HG02759 (cell line): ENCODE measurements around the gene ANKK1.

Experiments
- ATAC-seq: cut with Tn5 transposase; IDR thresholded peaks from one replicate; pipeline ENCODE4 v1.9.1; 2021; ENCODE audit warnings: mild to moderate bottlenecking, moderate library complexity; ENCODE audit not compliant: unreplicated experiment

ANKK1 gene

DNA sequence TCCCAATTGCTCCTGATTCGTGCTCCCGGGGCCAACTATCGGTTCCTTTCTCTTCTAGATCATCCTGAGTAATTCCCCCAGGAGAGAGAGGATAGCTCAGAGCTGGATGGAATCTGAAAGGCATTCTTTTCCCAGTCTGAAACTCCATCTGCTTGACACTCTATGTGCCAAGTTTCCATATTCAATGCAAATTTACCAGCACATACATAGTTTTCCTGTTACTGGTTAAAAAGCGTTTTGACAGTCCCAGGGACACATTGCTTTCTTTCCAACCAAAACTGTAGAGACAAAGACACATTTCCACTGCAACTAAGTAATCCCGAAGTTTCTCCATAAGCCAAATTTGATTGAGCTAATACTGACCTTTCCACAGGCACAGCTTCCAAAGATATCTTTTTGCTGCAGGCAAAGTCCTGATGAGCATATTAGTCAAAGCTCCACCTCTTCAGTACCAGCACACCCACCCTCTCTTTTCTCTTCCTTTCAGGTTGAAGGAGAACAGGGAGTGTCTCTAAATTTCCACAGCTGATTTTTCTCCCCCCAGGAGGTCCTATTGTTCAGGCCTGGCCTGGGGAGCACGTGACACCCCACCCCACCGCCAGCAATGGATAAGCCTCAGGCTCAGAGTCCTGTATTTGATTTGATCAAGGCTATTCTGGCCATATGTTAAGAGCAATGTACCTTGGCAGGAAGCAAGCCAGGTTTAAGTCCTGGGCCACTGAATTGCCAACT is 9.7 kb upstream of the ANKK1 start:
- no peak for ATAC-seq

DNA sequence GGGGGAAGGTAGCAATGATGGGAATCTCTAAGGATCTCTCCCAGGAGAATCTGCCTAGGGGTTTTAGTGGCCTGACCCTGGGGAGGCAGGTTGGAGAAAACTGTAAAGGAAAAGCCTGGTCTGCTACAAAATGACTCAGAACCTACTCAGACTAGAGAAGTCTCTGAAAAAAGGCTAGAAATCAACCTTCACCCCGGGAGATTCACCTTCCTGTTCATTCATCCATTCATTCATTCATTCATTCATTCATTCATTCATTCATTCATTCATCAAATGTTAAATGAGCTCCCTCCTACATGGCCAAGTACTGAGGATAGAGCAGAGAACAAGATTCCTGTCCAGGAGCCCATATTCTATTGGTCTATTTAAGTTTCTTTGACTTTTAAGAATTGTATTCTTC is 8.9 kb upstream of the ANKK1 start:
- no peak for ATAC-seq

DNA sequence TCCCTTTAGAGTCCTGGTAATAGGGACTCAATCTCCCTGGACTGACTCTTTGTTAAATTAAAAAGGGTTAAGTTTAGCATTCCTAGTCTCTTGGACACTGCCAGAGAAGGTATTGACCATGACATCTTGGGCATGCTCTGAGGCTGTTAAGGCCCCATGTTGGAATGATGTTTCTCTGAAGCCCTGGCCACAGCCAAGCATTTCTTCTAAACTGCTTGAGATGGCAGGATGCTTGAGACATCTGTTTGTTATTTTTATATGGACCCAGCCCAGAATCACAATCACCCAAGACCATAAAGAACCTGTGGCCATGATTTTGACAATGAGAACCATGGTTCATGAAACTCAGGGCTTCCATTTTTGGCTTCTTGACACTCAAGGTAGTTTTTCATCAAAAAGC is 5.5 kb upstream of the ANKK1 start:
- no peak for ATAC-seq

DNA sequence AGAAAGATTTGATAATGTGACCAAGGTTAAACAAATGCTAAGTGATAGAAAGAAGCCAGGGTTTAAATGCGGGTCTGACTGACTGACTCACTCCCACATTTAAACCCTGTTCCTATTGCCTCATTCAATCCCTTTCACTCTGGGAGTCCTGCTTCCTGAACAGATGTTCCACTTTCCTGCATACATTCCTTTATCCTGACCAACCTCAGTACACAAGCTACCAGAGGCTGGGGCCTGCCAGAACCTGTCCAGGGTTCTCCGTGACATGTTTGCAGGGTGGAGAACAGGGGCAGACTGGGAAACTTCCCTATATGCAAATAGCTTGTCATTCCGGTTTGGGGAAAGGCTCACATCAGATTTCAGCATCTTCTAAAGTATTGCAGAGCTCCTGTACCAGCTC is 3.0 kb upstream of the ANKK1 start:
- ATAC-seq: no peak

DNA sequence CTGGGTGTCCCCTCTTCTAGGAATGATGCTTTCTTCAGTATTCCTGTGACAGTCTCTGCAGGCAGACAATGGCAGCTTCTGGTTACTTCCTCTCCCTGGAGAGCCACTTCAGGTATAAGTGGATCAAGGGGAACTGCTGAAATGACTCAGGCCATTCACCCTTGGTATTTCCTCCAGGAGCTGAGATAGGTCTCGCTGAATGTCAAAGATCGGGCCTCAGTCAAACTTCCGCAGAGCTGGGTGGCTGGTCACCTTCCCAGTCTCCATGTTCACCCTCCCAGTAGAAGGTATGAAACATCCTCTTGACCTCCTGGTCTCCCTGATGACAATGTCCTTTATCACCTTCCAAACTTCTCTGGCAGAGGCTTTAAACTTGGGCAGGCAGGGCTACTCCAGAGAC is 1.8 kb upstream of the ANKK1 start:
- ATAC-seq: no peak

DNA sequence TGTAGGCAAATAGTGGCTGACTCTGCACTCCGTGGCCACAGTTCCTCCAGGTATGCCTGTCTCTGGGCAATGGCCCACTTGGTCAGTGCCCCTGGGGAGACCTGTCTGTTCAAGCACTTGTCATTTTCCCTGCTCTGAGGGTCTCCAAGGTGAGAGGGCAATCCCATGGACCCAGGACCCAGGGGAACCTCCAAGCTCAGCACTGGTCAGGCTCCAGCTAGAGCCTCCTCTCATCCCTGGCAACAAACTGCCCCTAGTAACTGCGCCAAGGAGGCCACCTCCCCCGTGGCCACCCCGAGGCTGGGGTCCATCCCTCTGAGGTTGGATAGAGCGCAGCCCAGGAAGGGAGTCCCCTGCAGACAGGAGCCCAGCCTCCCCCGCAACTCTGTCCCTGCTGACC is 713 bp upstream of the ANKK1 start:
- no peak for ATAC-seq

DNA sequence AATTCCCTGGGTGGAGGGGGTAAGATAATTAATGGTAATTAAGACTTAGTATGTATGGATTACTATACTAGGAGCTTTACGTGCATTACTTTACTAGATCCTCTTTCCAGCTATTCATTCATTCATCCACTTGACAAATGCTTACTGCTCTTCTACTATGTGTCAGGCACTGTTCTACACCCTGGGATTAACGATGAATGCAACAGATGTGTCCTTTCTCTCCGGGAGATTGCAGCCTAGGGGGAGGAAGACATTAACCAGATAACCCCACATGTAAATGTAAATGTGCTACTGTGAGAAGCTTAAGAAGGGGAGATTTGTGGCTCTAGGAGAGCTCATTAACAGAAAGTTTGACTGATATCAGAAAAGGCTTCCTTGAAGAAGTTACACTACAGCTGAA is 1.7 kb downstream of the ANKK1 start:
- ATAC-seq: no peak

DNA sequence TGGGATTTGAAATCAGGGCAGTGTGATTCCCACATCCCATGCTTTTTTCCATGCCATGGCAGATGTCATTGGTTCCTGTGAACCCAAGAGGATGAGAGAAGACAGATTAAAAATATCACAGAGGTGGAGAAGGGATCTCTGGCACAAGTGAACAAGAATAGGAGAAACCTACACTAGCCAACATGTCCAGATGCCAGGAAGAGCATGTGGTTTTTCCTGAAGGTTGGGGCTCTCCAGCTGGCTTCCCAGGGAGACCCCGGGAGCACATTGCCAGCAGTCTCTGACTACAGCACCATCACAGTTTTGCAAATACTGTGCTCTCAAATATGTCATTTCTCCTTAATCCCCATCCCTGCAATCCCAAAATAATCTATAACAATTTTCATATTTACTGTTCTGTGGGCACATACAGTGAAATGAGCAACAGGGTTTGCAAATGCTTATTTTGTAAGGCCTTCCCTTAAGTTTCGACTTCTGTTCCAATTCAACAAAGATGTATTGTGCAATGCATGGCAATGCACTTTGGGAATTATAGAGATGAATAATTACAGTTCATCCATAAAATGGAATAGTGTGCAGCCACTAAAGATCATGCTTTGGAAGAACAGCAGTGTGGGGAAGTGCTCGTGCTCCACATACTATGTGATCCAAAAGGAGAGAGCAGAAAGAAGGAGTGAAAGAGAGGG is 4.8 kb downstream of the ANKK1 start:
- ATAC-seq: no peak

DNA sequence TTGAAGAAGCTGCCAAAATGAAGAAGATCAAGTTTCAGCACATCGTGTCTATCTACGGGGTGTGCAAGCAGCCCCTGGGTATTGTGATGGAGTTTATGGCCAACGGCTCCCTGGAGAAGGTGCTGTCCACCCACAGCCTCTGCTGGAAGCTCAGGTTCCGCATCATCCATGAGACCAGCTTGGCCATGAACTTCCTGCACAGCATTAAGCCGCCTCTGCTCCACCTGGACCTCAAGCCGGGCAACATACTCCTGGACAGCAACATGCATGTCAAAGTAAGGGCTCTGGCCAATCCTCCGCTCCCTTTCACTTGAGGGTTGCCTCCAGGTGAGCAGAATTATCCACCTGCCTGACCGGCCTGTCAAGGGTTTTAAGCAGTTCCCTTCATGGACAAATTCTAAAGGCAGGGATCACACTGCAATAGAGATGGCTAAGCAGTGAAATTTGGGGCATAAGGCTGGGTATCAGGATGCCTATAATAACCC is 6.0 kb downstream of the ANKK1 start:
- no peak for ATAC-seq

DNA sequence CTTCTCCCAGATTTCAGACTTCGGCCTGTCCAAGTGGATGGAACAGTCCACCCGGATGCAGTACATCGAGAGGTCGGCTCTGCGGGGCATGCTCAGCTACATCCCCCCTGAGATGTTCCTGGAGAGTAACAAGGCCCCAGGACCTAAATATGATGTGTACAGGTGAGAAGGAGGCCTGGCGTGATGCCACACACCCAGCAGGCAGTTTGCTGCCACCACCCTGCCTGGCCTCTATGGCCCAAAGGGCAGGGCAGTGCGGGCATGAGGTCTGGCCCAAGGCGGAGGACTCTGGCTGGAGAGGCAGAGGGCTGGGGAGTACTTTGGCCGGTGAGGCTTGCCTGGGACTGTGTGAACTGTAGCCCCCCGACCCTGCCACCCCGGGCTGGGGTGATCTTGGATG is 7.3 kb downstream of the ANKK1 start:
- no peak for ATAC-seq

DNA sequence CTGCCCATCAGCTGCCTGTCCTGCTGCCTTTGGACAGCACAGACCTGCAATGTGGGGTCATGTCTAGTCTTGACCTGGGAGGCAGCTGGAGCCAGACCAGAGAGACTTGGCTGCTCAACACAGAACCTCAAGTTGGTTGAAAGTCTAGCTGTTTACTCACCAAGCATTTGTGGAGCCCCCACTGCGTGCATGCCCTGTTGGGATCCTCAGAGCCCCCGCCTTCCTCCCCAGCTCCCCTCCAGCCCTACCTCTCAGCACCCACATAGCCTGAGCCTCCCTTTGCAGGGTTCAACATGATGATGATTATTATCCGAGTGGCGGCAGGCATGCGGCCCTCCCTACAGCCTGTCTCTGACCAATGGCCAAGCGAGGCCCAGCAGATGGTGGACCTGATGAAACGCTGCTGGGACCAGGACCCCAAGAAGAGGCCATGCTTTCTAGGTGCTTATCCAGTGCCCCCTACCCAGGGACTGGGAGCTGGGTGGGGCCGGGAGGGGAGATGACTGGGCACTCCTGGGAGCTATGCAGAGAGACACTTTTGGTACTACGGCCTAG is 8.3 kb downstream of the ANKK1 start:
- ATAC-seq: no peak

DNA sequence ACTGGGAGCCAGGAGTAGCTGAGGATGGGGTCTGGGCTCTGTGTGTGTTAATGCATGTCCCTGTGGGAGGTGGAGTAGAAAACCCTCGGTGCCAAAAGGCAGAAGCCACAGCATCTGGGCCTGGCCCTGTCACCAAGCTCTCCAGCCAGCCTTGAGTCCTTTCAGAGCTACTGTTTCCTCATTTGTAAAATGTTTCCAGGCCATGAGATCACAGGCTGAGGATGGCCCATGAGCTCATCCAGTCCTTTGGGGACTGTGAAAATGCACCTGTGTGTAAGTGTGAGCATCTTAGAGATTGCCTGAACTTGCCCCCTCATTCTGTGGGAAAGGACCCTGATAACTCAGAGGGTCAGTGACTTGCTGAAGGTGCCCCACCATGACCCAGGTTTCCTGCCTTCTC is 9.1 kb downstream of the ANKK1 start:
- ATAC-seq: no peak

DNA sequence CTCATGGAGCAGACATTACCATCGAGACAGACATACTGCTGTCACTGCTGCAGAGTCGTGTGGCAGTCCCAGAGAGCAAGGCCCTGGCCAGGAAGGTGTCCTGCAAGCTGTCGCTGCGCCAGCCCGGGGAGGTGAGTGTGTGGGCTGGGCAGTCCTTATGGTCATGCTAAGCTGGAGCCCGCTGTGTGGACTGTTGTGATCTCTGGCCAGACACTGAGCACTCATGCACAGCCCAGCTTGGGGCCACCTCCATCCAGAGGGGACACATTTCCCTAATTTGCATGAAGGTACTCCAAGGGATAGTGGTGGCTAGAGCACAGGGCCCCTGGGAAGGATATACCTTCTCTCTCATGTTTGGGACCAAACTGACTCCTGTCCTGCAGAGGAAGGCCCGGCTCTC is 9.6 kb downstream of the ANKK1 start:
- no peak for ATAC-seq

DNA sequence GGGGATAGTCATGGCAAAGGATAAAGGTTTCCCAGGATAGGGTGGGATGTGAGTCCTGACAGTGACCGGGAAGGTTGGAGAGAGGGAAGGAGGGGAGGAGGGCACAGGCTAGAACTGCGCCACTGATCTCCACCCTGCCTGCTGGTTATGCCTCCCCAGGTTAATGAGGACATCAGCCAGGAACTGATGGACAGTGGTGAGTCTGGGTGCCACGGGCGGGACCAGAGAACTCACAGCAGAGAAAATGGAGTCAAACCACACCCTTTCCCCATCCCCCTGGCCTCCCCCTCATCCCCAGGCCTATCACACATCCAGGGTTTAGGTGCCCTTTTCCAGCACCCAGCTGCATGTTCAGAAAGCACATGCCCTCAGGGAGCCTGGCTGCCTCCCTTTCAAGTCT is 10.2 kb downstream of the ANKK1 start:
- no peak for ATAC-seq

DNA sequence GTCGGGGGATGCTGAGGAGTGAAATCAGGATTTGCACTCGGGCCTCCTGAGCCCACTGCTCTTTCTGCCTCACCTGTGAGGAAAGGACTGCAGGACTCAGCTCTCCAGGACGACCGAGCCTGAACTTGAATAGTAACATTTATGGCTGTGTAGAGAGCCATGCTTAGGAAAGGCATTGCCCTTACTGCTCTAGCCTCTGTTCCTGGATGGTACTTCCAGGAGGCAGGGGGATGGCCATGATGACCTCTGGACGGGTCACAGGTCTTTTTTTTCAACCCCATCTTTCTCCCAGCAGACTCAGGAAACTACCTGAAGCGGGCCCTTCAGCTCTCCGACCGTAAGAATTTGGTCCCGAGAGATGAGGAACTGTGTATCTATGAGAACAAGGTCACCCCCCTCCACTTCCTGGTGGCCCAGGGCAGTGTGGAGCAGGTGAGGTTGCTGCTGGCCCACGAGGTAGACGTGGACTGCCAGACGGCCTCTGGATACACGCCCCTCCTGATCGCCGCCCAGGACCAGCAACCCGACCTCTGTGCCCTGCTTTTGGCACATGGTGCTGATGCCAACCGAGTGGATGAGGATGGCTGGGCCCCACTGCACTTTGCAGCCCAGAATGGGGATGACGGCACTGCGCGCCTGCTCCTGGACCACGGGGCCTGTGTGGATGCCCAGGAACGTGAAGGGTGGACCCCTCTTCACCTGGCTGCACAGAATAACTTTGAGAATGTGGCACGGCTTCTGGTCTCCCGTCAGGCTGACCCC is 11.3 kb downstream of the ANKK1 start:
- no peak for ATAC-seq

DNA sequence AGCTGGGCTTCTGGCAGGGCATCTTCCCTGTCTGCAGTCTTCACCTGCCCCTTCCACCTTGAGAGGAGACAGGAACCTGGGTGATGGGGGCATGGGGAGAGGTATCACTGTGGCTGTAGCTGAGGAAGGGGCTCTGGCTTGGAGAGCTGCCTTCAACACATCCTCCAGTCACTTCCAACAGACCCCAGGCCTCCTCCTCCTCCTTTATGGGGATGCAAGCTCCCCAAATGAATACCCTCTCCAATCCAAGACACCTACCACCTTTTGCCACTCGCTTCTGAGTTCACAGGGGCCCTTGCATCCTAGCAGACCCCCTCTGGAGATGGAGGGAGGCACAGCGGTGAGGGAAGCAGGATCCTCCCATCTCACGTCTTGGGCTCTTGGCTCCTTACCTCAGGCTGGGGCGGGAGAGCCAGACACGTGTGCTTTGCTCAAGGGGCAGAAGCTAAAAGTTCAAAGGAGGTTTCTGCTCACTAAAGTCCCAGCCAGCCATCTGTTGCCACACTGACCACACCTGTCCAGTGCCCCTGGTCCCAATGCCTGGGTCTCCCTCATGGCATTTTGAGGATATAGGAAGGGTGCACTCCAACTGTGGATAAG is 13.2 kb downstream of the ANKK1 start:
- no peak for ATAC-seq

DNA sequence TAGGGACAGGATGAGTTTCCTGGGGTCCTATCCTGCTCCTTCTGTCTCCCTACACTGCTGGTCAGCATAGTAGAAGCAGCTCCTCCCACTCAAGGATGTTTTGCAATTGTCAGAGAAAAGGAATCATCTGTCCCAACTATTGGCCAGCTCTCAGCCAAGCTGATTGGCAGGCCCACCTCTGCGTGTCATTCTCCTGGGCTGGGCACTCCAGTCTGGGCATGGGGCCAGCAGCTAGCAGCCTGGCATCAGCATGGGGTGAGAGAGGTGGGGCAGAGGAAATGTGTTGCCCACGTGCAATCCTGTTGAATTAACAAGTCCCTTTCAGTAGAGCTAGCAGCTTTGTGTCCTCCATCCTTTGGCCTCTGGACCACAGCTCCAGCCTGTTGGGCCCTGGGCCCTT is 14.1 kb downstream of the ANKK1 start:
- no peak for ATAC-seq

DNA sequence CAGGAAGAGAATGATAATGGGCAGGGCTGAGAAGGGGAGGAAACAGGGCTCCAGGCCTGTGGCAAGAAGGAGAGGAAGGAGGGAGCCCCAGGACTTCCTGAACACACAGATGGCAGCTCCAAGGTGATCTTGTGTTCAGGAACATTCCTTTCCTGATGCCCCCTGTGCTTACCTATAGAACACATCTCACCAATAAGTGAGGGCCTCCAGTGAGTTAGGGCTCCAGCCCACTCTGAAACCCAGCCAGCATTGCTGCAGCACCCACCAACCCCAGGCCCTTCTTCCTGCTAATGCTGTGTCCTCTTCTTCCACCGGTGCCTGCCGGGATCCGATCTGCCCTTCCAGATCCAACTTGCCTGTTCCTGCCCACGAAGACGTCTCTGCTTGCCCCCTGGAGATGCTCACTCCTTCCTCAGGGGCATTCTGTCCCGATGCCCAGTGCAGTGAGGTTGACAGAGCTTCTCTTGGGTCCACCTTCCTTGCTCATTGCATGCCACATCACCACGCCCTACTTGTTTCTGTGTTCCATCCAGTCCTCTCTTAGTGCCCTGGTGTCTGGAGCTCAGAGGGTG is 17.4 kb downstream of the ANKK1 start:
- no peak for ATAC-seq

DNA sequence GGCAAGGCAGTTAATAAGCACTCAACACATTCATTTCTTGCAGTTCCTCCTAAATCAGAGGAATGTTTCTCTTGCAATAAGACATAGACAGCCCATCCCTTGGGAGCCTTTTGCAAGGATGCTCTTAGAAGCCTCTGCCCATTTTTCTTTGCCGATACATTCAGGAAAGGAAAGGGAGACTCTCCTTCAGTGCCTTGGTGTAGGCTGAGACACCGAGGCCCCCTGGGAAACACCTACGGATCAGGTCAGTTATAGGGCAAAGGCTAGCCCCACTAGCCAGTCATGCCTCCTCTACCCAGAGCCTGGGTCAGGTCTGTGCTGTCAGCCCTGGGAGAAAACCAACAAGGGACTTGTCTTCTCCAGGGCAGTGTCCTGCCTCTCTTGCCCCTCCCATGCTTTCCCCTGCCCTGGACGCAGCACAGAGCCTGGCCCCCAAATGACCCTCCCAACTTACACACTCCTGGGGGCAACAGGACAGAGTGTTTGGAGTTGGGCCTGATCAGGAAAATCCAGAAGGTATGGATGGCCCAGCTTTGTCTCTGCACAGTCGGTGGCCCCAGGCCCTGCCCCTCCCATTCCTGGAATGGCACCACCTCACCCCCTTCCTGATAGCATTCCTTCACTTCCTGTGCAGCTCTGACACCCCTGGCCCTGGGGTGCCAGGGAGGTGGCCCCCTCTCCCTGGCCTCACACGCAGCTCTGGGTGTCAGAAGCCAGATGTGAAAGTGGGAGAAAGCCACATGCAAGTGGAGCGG is 18.3 kb downstream of the ANKK1 start:
- no peak for ATAC-seq

DNA sequence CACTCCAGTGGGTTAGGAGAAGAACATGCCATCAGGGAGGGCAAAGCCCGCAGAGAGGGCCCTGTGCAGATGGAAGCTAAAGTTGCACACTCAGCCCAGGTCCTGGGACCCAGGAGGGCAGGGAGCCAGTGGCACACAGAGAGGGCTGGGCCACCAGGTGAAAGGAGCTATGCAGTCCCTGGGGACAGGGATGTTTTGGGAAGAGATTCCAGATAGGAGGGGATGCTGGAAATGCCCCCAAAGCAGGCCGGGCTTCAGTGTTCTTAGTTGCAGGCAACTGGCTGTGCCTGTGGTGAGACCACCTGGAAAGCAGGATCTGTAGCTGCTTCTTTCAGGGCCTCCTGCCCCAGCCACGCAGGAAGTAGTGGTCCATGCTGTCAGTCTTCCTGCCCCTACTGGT is 19.6 kb downstream of the ANKK1 start:
- ATAC-seq: no peak
